Right ventricle myocardium inferior (tissue), 1 donor: ENCODE results near the gene FAM149A. TPM values are rescaled to one million over a fixed set of nuclear protein-coding genes. Genes with fewer than 3 reads are reported as not detected.
A peak's percentile ranks its signal among the peaks of the same experiment; 100 is the strongest.

Experiments
- ATAC-seq: fragments of 200-7000 bp; cut with Tn5 transposase; one replicate; pipeline ENCODE4 v1.9.1; 2020; ENCODE audit warnings: mild to moderate bottlenecking, moderate library complexity
- DNase-seq: peaks from one replicate; pipeline ENCODE4 v3.0.0; 2021; ENCODE audit errors: missing footprints
- intact Hi-C: fragments of 100-400 bp; cut with DNase I; formaldehyde crosslinking; loops from one replicate; pipeline ENCODE4 v1.11.0; 2022
- total RNA-seq: library from RNA; stranded (reverse); fragmentation: NEBNext Ultra II Directional; extraction: Animal tissue kit (Norgen Biotek cat#: 25700); gene quantifications from one replicate; pipeline ENCODE4 v1.2.1, GENCODE V29; 2021
- donor health status: DM: no; HTN: yes; CAD: no; lungs with severe emphysema.

Gene FAM149A
- total RNA-seq, 1 donor from 2014 or later, result 13.9 TPM

- DNase-seq (no peak), ATAC-seq (no peak)
- intact Hi-C loops, result no loop called here
Measured at GRCh38 chr4:186097386-186097785, 7.1 kb upstream of the FAM149A start.

- DNase-seq (no peak), ATAC-seq (no peak)
- intact Hi-C loops, result no loop called here
Measured at GRCh38 chr4:186102931-186103330, 1.6 kb upstream of the FAM149A start.

GRCh38 chr4:186104890-186105646 lies 564 bp downstream of the FAM149A start:
- ATAC-seq (peak; percentile 62), DNase-seq (no peak)
- intact Hi-C loops, result no loop called here

- ATAC-seq (peak; percentile 28), DNase-seq (no peak)
- intact Hi-C loops, result no loop called here
Measured at GRCh38 chr4:186105647-186106321, 1.3 kb downstream of the FAM149A start.

- intact Hi-C loops, result no loop called here
- ATAC-seq, result no peak
- no peak for DNase-seq
Measured at GRCh38 chr4:186107947-186108346, 3.4 kb downstream of the FAM149A start.

GRCh38 chr4:186108391-186108790 lies 3.9 kb downstream of the FAM149A start:
- ATAC-seq, result no peak
- no peak for DNase-seq
- intact Hi-C loops, result no loop called here

- intact Hi-C loops, result no loop called here
- ATAC-seq (no peak), DNase-seq (no peak)
Measured at GRCh38 chr4:186109245-186109644, 4.7 kb downstream of the FAM149A start.

GRCh38 chr4:186116697-186117096 lies 12.2 kb downstream of the FAM149A start:
- DNase-seq, result no peak
- no peak for ATAC-seq
- intact Hi-C loops, result no loop called here

GRCh38 chr4:186118582-186118981 lies 14.1 kb downstream of the FAM149A start:
- intact Hi-C loops, result no loop called here

GRCh38 chr4:186121057-186121456 lies 16.6 kb downstream of the FAM149A start:
- no peak for ATAC-seq
- intact Hi-C loops, result no loop called here
- DNase-seq, result no peak

More at GRCh38 chr4:186118582-186118981, 14.1 kb downstream of the FAM149A start:
- ATAC-seq (no peak), DNase-seq (no peak)

- ATAC-seq (no peak), DNase-seq (no peak)
- intact Hi-C loops, result no loop called here
Measured at GRCh38 chr4:186128842-186129241, 24.3 kb downstream of the FAM149A start.

GRCh38 chr4:186131935-186132334 lies 27.4 kb downstream of the FAM149A start:
- DNase-seq, result no peak
- intact Hi-C loops, result no loop called here
- no peak for ATAC-seq

GRCh38 chr4:186132577-186133242 lies 28.2 kb downstream of the FAM149A start:
- DNase-seq, result no peak
- intact Hi-C loops, result no loop called here
- ATAC-seq, result no peak

GRCh38 chr4:186134257-186134656 lies 29.8 kb downstream of the FAM149A start:
- no peak for DNase-seq
- intact Hi-C loops, result no loop called here
- no peak for ATAC-seq

- ATAC-seq, result no peak
- intact Hi-C loops, result no loop called here
- DNase-seq, result no peak
Measured at GRCh38 chr4:186134861-186135260, 30.4 kb downstream of the FAM149A start.

- intact Hi-C loops, result loop anchor here (1.0 kb wide), 1 partner anchor 69 kb away; no protein-coding TSS in a partner anchor
- ATAC-seq (no peak), DNase-seq (no peak)
Measured at GRCh38 chr4:186137196-186137794, 32.8 kb downstream of the FAM149A start.

GRCh38 chr4:186144198-186144945 lies 39.9 kb downstream of the FAM149A start:
- intact Hi-C loops, result loop anchor here (2.0 kb wide), 1 partner anchor 46 kb away; the partner anchor contains the start of gene CYP4V2
- ATAC-seq (peak; percentile 85), DNase-seq (peak; percentile 79)

- intact Hi-C loops, result loop anchor here (2.0 kb wide), 1 partner anchor 46 kb away; the partner anchor contains the start of gene CYP4V2
- ATAC-seq (peak; percentile 73), DNase-seq (peak; percentile 79)
Measured at GRCh38 chr4:186144946-186145569, 40.6 kb downstream of the FAM149A start.
